ENCODE measurements around the gene SLCO1B1.

DNA sequence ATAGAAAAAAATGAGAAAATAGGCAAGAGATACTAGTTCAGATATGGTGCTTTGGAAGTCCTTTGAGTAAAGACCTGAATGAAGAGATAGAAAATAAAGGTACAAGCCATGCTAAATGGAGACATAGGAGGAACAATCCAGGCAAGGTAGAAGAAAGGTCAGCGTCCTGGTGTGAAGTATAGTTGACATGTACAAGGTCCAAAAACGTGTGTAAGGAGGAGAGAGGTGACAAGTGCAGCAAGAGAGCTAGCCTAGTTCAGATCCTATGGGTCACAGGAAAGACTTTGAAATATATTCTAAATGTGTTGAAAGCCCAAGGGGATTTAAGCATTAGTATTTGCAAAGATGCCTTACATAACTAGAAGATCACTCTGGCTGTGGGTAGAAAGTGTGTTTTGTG lies 88.2 kb downstream of the SLCO1B1 start:
- TF ChIP-seq CTCF (IDR thresholded peaks at IDR 0.05) (no peak), POLR2A (IDR thresholded peaks at IDR 0.05) (no peak)

All from heart left ventricle (tissue), 13 donors.